Chondrocyte (in vitro differentiated cells): ENCODE data around the gene ITIH3. TPM values are rescaled to one million over a fixed set of nuclear protein-coding genes. Genes with fewer than 3 reads are reported as not detected.

Experiments used
- DNase-seq: peaks from one replicate; pipeline ENCODE4 v3.0.0; 2021; ENCODE audit warnings: mixed read lengths, low spot score
- H3K27ac Mint-ChIP-seq: one replicate; pipeline ENCODE4 v1.8.0; 2021; ENCODE audit warnings: mild to moderate bottlenecking, moderate library complexity, mixed read lengths; ENCODE audit not compliant: unreplicated experiment
- H3K27me3 Mint-ChIP-seq: 2 replicates; pipeline ENCODE4 v1.8.0; 2021; ENCODE audit warnings: low read depth, mixed read lengths
- H3K36me3 Mint-ChIP-seq: 2 replicates; pipeline ENCODE4 v1.8.0; 2021; ENCODE audit warnings: low read depth, mixed read lengths
- H3K4me1 Mint-ChIP-seq: 2 replicates; pipeline ENCODE4 v1.8.0; 2021; ENCODE audit warnings: low read depth, mild to moderate bottlenecking, mixed read lengths
- H3K4me3 Mint-ChIP-seq: one replicate; pipeline ENCODE4 v1.8.0; 2021; ENCODE audit warnings: mild to moderate bottlenecking, moderate library complexity, mixed read lengths; ENCODE audit not compliant: unreplicated experiment
- H3K9me3 Mint-ChIP-seq: 2 replicates; pipeline ENCODE4 v1.8.0; 2021; ENCODE audit warnings: low read depth, mixed read lengths
- CTCF ChIP-seq: fragments of 200-600 bp; sonication (generic); IDR thresholded peaks from 2 replicates; pipeline ENCODE4 v1.5.0; 2021; ENCODE audit warnings: antibody characterized with exemption, mild to moderate bottlenecking, moderate library complexity
- total RNA-seq: library from RNA; stranded (reverse); gene quantifications from 3 replicates; pipeline ENCODE4 v1.2.1, GENCODE V29; 2021

ITIH3 gene
- total RNA-seq, 1 donor from 2014 or later, result 17.8 TPM

- Mint-ChIP-seq H3K4me1 (peaks cover 9% of the 10 kb centered on the region), H3K36me3 (no peaks in the 10 kb centered on the region), H3K27ac (no peak overlapping the region), H3K27me3 (no peaks in the 10 kb centered on the region), H3K9me3 (no peaks in the 10 kb centered on the region), H3K4me3 (no peak overlapping the region)
- TF ChIP-seq CTCF, result no peak
- DNase-seq, result no peak
Observed at GRCh38 chr3:52789746-52790040, 4.9 kb upstream of the ITIH3 start.

GRCh38 chr3:52790337-52790736, 4.3 kb upstream of the ITIH3 start:
- Mint-ChIP-seq H3K27me3 (no peaks in the 10 kb centered on the region), H3K36me3 (no peaks in the 10 kb centered on the region), H3K4me1 (peaks cover 11% of the 10 kb centered on the region), H3K9me3 (no peaks in the 10 kb centered on the region), H3K4me3 (no peak overlapping the region), H3K27ac (no peak overlapping the region)
- no peak for TF ChIP-seq CTCF
- DNase-seq, result no peak

- no peak overlapping the region for H3K4me3 Mint-ChIP-seq
- H3K9me3 Mint-ChIP-seq, result no peaks in the 10 kb centered on the region
- H3K36me3 Mint-ChIP-seq, result no peaks in the 10 kb centered on the region
- no peak overlapping the region for H3K27ac Mint-ChIP-seq
- peak; percentile 75 for DNase-seq
- H3K27me3 Mint-ChIP-seq, result no peaks in the 10 kb centered on the region
- TF ChIP-seq CTCF, result no peak
- H3K4me1 Mint-ChIP-seq, result peaks cover 11% of the 10 kb centered on the region
Observed at GRCh38 chr3:52790741-52791140, 3.9 kb upstream of the ITIH3 start.

GRCh38 chr3:52791366-52791765, 3.2 kb upstream of the ITIH3 start:
- DNase-seq, result no peak
- Mint-ChIP-seq H3K4me1 (peaks cover 11% of the 10 kb centered on the region), H3K27me3 (no peaks in the 10 kb centered on the region), H3K4me3 (no peak overlapping the region), H3K36me3 (no peaks in the 10 kb centered on the region), H3K27ac (no peak overlapping the region), H3K9me3 (no peaks in the 10 kb centered on the region)
- no peak for TF ChIP-seq CTCF

- DNase-seq, result no peak
- Mint-ChIP-seq H3K27me3 (no peaks in the 10 kb centered on the region), H3K27ac (no peak overlapping the region), H3K4me1 (peaks cover 11% of the 10 kb centered on the region), H3K4me3 (no peak overlapping the region), H3K36me3 (no peaks in the 10 kb centered on the region), H3K9me3 (no peaks in the 10 kb centered on the region)
- no peak for TF ChIP-seq CTCF
Observed at GRCh38 chr3:52791928-52792327, 2.7 kb upstream of the ITIH3 start.

- no peaks in the 10 kb centered on the region for H3K27me3 Mint-ChIP-seq
- H3K36me3 Mint-ChIP-seq, result no peaks in the 10 kb centered on the region
- peak; percentile 20 for TF ChIP-seq CTCF
- H3K27ac Mint-ChIP-seq, result no peak overlapping the region
- no peak for DNase-seq
- H3K4me1 Mint-ChIP-seq, result peaks cover 11% of the 10 kb centered on the region
- no peaks in the 10 kb centered on the region for H3K9me3 Mint-ChIP-seq
- no peak overlapping the region for H3K4me3 Mint-ChIP-seq
Observed at GRCh38 chr3:52792413-52792812, 2.2 kb upstream of the ITIH3 start.
